Measurements from ENCODE around the gene CNOT6.
"Not testable (repeated sequence)": the region's sequence is repeated elsewhere in the genome, so short reads cannot be mapped to it uniquely, and the experiment has no call there.

Gene CNOT6

DNA sequence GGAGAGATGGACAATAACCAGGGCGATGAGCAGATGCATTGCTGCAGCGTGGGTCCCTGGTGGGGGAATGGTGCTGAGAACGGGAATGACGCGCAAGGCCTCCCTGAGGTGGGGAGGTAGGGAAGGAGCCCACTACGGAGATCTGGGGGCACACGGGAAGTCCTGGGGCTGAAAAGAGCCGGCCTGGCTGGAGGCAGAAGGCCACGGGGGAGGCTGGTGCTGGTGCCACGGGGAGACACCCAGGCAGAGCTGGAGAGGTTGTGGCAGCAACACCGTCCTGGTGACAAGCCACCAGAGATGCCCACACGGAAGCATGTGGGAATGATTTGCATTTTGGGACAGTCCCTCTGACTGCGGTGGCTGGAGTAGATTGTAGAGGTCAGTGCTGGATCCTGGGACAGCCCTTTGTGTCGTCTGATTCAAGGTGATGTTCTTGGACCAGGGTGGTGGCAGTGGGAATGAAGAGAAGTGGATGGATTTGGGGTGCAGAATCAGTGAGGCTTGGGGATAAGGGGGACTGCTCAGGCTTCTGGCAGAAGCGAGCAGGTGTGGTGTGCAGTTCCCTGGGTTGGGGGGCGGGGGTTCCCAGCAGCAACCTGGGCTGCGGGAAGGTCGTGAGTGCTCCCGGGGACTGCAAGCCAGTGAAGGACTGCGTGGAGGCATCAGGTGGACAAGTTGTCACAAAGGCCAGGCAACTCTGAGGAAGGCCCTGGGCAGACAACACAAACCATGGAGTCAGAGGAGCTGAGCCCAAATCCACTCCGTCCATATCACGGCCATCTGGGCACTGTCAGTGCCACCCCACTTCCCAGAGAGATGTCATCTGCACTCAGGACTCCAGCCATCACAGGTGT is 25.2 kb upstream of the CNOT6 start:
- no peak overlapping the region for H3K4me3 ChIP-seq
- DNase-seq (ENCODE audit: low spot score): no peak
- TF ChIP-seq, protein P1, sequence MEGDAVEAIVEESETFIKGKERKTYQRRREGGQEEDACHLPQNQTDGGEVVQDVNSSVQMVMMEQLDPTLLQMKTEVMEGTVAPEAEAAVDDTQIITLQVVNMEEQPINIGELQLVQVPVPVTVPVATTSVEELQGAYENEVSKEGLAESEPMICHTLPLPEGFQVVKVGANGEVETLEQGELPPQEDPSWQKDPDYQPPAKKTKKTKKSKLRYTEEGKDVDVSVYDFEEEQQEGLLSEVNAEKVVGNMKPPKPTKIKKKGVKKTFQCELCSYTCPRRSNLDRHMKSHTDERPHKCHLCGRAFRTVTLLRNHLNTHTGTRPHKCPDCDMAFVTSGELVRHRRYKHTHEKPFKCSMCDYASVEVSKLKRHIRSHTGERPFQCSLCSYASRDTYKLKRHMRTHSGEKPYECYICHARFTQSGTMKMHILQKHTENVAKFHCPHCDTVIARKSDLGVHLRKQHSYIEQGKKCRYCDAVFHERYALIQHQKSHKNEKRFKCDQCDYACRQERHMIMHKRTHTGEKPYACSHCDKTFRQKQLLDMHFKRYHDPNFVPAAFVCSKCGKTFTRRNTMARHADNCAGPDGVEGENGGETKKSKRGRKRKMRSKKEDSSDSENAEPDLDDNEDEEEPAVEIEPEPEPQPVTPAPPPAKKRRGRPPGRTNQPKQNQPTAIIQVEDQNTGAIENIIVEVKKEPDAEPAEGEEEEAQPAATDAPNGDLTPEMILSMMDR (IDR thresholded peaks at IDR 0.05): no peak
- no peak overlapping the region for H3K27ac ChIP-seq

DNA sequence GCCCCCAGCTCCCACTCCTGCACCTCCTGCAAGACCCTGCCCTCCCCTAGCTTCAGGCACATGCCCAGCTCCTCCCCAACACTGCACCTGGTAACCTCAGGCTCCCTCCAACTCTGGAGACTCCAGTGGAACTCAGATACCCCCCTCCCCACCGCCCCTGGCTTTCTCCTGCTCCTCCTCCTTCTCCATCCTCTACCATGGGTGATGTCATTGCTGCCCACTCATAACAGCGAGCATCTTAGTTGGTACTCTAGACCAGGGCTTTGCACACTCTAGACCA is 24.7 kb upstream of the CNOT6 start:
- Histone ChIP-seq H3K4me3 (no peak overlapping the region), H3K27ac (no peak overlapping the region)
- DNase-seq (ENCODE audit: low spot score): no peak
- TF ChIP-seq, protein P1 (IDR thresholded peaks at IDR 0.05): no peak

DNA sequence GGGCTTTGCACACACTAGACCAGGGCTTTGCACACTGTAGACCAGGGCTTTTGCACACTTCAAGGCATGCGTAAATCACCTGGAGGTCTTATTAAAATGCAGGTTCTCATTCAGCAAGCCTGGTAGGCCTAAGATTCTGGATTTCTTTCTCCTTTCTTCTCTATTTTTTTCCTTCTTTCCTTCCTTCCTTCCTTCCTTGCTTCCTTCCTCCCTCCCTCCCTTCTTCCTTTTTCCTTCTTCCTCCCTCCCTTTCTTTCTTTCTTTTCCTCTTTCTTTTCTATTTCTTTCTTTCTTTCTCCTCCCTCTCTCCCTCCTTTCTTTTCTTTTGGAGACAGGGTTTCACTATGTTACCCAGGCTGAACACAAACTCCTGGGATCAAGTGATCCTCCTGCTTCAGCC is 24.3 kb upstream of the CNOT6 start:
- Histone ChIP-seq H3K4me3 (no peak overlapping the region), H3K27ac (no peak overlapping the region)
- TF ChIP-seq, protein P1 (IDR thresholded peaks at IDR 0.05): no peak
- DNase-seq (ENCODE audit: low spot score): no peak

DNA sequence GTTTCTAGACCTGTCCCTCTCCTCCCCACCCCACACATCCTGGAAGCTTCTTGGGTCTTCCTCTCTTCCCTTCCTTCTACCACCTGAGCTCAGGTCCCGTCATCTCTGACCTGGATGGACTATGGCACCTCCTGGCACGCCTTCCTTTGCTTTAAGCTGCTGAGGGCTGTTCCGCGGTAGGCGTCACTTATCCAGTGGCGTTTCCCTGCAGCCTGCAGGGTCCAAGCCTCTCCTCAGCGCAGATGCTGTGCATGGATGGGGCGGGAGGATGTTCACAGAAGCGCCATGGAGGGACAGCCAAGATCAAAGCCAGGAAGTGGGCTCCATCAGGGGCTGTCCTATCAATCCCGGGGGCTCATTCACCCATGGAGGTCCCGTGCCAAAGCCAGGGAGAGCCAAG is 23.8 kb upstream of the CNOT6 start:
- TF ChIP-seq, protein P1 (IDR thresholded peaks at IDR 0.05): no peak
- no peak overlapping the region for H3K4me3 ChIP-seq
- no peak for DNase-seq (ENCODE audit: low spot score)
- H3K27ac ChIP-seq: no peak overlapping the region

DNA sequence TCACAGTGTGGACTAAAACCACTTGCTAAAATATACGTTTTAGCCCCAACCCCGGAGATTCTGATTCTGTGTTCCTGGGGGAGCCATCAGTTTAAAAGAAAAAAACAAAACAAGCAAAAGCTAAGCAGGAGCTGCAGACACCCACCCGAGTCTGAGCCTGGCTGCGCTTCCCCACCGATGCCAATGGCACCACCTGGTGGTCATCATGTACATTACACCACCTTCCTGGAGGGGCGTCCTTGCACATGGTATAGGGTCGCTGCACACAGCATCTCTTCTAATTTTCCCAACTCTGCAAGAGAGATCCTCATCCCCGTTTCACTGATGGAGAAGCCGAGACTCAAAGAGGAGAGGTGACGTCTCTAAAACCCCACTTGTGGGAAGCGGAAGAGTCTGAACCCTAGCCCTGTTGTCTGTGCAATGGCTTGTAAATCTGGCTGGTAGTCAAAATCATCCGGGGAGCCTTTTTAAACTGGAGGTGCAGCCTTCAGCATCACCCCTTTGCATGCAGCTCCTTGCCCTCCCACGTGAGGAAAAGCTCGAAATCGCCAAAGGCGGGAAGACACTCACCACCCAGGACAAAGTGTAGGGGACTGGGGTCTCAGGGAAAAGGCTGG is 23.1 kb upstream of the CNOT6 start:
- TF ChIP-seq, protein P1 (IDR thresholded peaks at IDR 0.05): peak; percentile 96
- no peak overlapping the region for H3K27ac ChIP-seq
- no peak overlapping the region for H3K4me3 ChIP-seq
- DNase-seq (ENCODE audit: low spot score): no peak

DNA sequence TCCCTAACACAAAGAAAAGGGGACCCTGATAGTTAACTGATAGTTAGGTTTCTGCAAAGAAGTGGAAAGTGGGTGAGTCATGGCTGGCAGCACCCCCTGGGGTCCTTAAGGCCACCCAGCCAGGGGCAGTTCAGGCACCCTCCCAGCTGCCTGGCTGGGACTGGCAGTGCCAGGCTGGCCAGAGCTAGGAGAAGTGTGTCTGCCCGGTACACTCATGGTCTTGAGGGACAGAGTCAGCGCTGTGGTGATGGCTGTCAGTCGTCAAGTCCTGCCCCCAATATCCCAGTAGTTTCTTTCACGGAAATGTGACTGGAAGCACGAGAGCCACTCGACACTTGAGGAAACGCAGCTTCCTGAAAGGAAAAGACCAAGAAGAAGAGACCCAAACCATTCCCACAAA is 22.3 kb upstream of the CNOT6 start:
- H3K4me3 ChIP-seq: no peak overlapping the region
- no peak overlapping the region for H3K27ac ChIP-seq
- DNase-seq (ENCODE audit: low spot score): no peak
- TF ChIP-seq, protein P1 (IDR thresholded peaks at IDR 0.05): no peak

DNA sequence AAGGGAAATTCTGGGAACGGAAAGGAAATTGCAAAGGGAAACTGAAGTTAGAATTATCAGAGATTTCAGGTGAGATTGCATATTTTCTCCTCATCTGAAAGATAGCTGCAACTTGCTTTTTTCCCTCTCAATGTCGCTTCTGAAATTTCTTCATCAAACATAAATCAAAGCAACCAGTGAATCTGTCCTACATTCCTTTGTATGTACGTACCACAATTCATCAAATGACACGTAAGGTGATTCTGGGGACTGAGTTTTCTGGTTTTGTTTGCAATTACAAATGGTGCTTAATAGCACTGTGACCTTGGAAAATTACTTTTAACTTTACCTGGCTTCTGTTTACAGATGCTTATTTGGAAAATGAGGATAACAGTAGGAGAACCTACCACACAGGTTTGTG is 21.9 kb upstream of the CNOT6 start:
- TF ChIP-seq, protein P1 (IDR thresholded peaks at IDR 0.05): no peak
- no peak overlapping the region for H3K4me3 ChIP-seq
- no peak for DNase-seq (ENCODE audit: low spot score)
- H3K27ac ChIP-seq: no peak overlapping the region

DNA sequence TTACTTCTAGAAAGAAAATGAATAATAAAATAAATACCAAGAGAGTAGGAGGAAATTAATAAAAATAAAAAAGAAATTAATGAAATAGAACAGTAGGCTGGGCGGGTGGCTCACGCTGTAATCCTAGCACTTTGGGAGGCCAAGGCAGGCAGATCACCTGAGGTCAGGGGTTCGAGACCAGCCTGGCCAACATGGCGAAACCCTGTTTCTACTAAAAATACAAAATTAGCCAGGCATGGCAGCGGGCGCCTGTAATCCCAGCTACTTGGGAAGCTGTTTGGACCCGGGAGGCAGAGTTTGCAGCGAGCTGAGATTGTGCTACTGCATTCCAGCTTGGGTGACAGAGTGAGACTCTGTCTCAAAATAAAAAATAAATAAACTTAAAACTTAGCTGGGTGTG is 20.8 kb upstream of the CNOT6 start:
- H3K4me3 ChIP-seq; H3K27ac ChIP-seq; DNase-seq (ENCODE audit: low spot score): not testable (repeated sequence)

Measured in coronary artery (tissue), 2 donors.